ENCODE results near the gene TANC1. TPM values are rescaled to one million over a fixed set of nuclear protein-coding genes. Genes with fewer than 3 reads are reported as not detected.

Gene TANC1
- total and polyA plus RNA-seq, 4 donors: 7.8 to 58.3 (median 48.0) TPM

GRCh38 chr2:159224061-159224813 is 255.8 kb downstream of the TANC1 start:
- Histone ChIP-seq H3K27ac (ENCODE audit: low read depth in 1 of 2, low read length in 2 of 2) (no peak overlapping the region), H3K4me3 (ENCODE audit: low read length in 2 of 2) (no peak overlapping the region), H3K9me3 (ENCODE audit: control insufficient read depth, low read length) (no peaks in the 10 kb centered on the region), H3K4me1 (ENCODE audit: control insufficient read depth in 1 of 2, insufficient read depth in 2 of 2, low read length in 2 of 2) (no peaks in the 10 kb centered on the region), H3K36me3 (ENCODE audit: control insufficient read depth in 1 of 2, insufficient read depth in 2 of 2, low read length in 1 of 2) (peaks cover 2 to 7% of the 10 kb centered on the region in 2 donors), H3K27me3 (ENCODE audit: control insufficient read depth in 1 of 2, insufficient read depth in 2 of 2, low read length in 1 of 2) (no peaks in the 10 kb centered on the region)
- intact Hi-C loops (cut with DNase I): no loop called here
- peak; percentile 15 for ATAC-seq (ENCODE audit: low FRiP score)
- no peak for DNase-seq
- 94 to 95% methylated on average over 17 of the region's 17 CpGs for WGBS, 2 donors

- DNase-seq: no peak
- WGBS, 2 donors: 84 to 87% methylated on average over 26 of the region's 26 CpGs
Observed at GRCh38 chr2:159225025-159226016, 256.9 kb downstream of the TANC1 start.

DNA sequence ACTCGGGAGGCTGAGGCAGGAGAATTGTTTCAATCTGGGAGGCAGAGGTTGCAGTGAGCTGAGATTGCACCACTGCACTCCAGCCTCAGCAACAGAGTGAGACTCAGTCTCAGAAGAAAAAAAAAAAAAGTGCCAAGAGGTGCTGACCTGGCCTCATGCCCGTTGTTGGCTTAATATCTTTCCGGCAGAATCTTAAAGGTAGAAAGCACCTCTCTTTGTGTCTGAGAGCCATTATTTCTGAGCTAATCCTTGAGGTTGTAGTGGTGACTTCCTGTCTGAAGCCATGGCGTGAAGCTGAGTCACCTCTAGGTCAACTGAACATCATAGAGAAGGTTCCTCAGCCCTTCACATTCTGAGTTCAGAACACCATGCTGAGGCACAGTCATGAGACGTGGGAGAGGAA is 257.6 kb downstream of the TANC1 start:
- H3K4me1 ChIP-seq (ENCODE audit: control insufficient read depth in 1 of 2, insufficient read depth in 2 of 2, low read length in 2 of 2): no peaks in the 10 kb centered on the region
- ATAC-seq (ENCODE audit: low FRiP score) (peak; percentile 19), DNase-seq (no peak)
- 82 to 83% methylated on average over 5 of the region's 5 CpGs for WGBS, 2 donors
- no peaks in the 10 kb centered on the region for H3K27me3 ChIP-seq (ENCODE audit: control insufficient read depth in 1 of 2, insufficient read depth in 2 of 2, low read length in 1 of 2)
- no peaks in the 10 kb centered on the region for H3K9me3 ChIP-seq (ENCODE audit: control insufficient read depth, low read length)
- H3K27ac ChIP-seq (ENCODE audit: low read depth in 1 of 2, low read length in 2 of 2): no peak overlapping the region
- peaks cover 2 to 4% of the 10 kb centered on the region in 2 donors for H3K36me3 ChIP-seq (ENCODE audit: control insufficient read depth in 1 of 2, insufficient read depth in 2 of 2, low read length in 1 of 2)
- H3K4me3 ChIP-seq (ENCODE audit: low read length in 2 of 2): no peak overlapping the region
- intact Hi-C loops (cut with DNase I): no loop called here

More at GRCh38 chr2:159225025-159226016, 256.9 kb downstream of the TANC1 start:
- ATAC-seq (ENCODE audit: low FRiP score): no peak
- H3K4me3 ChIP-seq (ENCODE audit: low read length in 2 of 2): no peak overlapping the region
- H3K4me1 ChIP-seq (ENCODE audit: control insufficient read depth in 1 of 2, insufficient read depth in 2 of 2, low read length in 2 of 2): no peaks in the 10 kb centered on the region
- H3K27me3 ChIP-seq (ENCODE audit: control insufficient read depth in 1 of 2, insufficient read depth in 2 of 2, low read length in 1 of 2): no peaks in the 10 kb centered on the region
- H3K27ac ChIP-seq (ENCODE audit: low read depth in 1 of 2, low read length in 2 of 2): no peak overlapping the region
- H3K36me3 ChIP-seq (ENCODE audit: control insufficient read depth in 1 of 2, insufficient read depth in 2 of 2, low read length in 1 of 2): peaks cover 2 to 4% of the 10 kb centered on the region in 2 donors
- intact Hi-C loops (cut with DNase I): no loop called here
- no peaks in the 10 kb centered on the region for H3K9me3 ChIP-seq (ENCODE audit: control insufficient read depth, low read length)

GRCh38 chr2:159226608-159227385 is 258.4 kb downstream of the TANC1 start:
- intact Hi-C loops (cut with DNase I): no loop called here
- no peak for DNase-seq
- no peak overlapping the region for H3K27ac ChIP-seq (ENCODE audit: low read depth in 1 of 2, low read length in 2 of 2)
- no peak for ATAC-seq (ENCODE audit: low FRiP score)
- no peak overlapping the region for H3K4me3 ChIP-seq (ENCODE audit: low read length in 2 of 2)
- H3K4me1 ChIP-seq (ENCODE audit: control insufficient read depth in 1 of 2, insufficient read depth in 2 of 2, low read length in 2 of 2): no peaks in the 10 kb centered on the region
- H3K9me3 ChIP-seq (ENCODE audit: control insufficient read depth, low read length): no peaks in the 10 kb centered on the region
- peaks cover 2 to 4% of the 10 kb centered on the region in 2 donors for H3K36me3 ChIP-seq (ENCODE audit: control insufficient read depth in 1 of 2, insufficient read depth in 2 of 2, low read length in 1 of 2)
- H3K27me3 ChIP-seq (ENCODE audit: control insufficient read depth in 1 of 2, insufficient read depth in 2 of 2, low read length in 1 of 2): no peaks in the 10 kb centered on the region

DNA sequence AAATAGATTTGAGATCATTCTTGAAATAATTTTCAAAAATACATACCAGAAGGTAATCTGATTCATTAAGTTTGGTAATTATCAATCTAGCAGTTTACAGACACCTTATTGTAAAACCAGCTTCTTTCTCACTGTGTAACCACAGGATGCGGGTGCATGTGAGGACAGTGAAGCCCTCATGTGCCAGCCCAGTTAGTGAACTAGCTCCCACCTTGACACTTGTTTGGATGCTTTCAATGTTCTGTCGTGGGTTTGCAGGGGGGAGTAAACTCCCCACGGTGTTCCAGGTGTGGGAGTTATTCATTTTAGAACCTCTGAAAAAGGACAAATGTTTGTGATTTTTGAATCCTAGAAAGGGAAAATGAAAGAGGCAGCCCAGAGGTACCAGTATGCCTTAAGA is 259.0 kb downstream of the TANC1 start:
- Histone ChIP-seq H3K27me3 (ENCODE audit: control insufficient read depth in 1 of 2, insufficient read depth in 2 of 2, low read length in 1 of 2) (no peaks in the 10 kb centered on the region), H3K36me3 (ENCODE audit: control insufficient read depth in 1 of 2, insufficient read depth in 2 of 2, low read length in 1 of 2) (peaks cover 0 to 4% of the 10 kb centered on the region in 2 donors), H3K4me3 (ENCODE audit: low read length in 2 of 2) (no peak overlapping the region), H3K27ac (ENCODE audit: low read depth in 1 of 2, low read length in 2 of 2) (no peak overlapping the region), H3K4me1 (ENCODE audit: control insufficient read depth in 1 of 2, insufficient read depth in 2 of 2, low read length in 2 of 2) (no peaks in the 10 kb centered on the region), H3K9me3 (ENCODE audit: control insufficient read depth, low read length) (no peaks in the 10 kb centered on the region)
- intact Hi-C loops (cut with DNase I): no loop called here
- DNase-seq (no peak), ATAC-seq (ENCODE audit: low FRiP score) (no peak)
- 47 to 52% methylated on average over 3 of the region's 3 CpGs for WGBS, 2 donors

DNA sequence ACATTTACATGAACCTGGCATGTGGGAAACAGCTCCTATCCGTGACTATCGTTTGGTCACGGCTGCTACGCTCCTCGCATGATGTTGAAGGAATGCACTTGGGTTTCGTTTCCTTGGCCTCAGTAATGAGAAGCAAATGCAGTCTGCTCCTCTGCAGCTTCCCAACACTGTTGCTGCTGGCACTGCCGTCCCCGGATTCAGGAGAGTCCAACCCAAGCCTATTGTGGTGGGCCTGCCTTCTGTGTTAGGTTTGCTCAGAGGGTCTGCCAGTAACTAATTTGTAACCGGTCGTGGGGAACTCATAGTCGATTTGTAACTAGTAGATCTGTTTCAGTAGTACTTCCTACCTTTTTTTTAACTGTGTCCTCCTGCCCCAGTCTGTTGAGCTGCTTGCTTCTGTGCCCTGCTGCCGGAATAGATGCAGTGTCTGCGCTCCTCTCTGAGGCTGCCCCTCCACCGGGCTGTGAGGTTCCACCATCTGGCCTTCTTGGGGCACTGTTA is 259.7 kb downstream of the TANC1 start:
- WGBS, 2 donors: 66 to 74% methylated on average over 14 of the region's 14 CpGs
- H3K4me3 ChIP-seq (ENCODE audit: low read length in 2 of 2): no peak overlapping the region
- no peak overlapping the region for H3K27ac ChIP-seq (ENCODE audit: low read depth in 1 of 2, low read length in 2 of 2)
- DNase-seq (no peak), ATAC-seq (ENCODE audit: low FRiP score) (no peak)
- H3K27me3 ChIP-seq (ENCODE audit: control insufficient read depth in 1 of 2, insufficient read depth in 2 of 2, low read length in 1 of 2): no peaks in the 10 kb centered on the region
- H3K36me3 ChIP-seq (ENCODE audit: control insufficient read depth in 1 of 2, insufficient read depth in 2 of 2, low read length in 1 of 2): peaks cover 0 to 4% of the 10 kb centered on the region in 2 donors
- H3K9me3 ChIP-seq (ENCODE audit: control insufficient read depth, low read length): no peaks in the 10 kb centered on the region
- H3K4me1 ChIP-seq (ENCODE audit: control insufficient read depth in 1 of 2, insufficient read depth in 2 of 2, low read length in 2 of 2): no peaks in the 10 kb centered on the region
- intact Hi-C loops (cut with DNase I): no loop called here

DNA sequence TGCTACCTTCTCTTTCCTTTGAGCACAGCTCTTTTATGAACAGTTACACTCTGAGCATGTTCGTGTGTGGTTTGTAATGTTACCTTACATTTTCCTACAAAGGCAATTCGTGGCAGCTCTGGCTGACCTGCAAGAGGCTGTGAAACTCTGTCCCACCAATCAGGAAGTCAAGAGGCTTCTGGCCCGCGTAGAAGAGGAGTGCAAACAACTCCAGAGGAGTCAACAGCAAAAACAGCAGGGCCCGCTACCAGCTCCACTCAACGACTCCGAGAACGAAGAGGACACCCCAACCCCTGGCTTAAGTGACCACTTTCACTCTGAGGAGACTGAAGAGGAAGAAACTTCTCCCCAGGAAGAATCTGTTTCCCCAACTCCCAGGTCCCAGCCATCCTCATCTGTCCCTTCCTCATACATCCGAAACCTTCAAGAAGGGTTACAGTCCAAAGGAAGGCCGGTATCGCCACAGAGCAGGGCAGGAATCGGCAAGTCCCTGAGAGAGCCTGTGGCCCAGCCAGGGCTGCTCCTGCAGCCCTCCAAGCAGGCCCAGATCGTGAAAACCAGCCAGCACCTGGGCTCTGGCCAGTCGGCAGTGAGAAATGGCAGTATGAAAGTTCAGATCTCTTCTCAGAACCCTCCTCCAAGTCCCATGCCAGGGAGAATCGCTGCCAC is 261.2 kb downstream of the TANC1 start:
- 86 to 87% methylated on average over 15 of the region's 15 CpGs for WGBS, 2 donors
- H3K27ac ChIP-seq (ENCODE audit: low read depth in 1 of 2, low read length in 2 of 2): no peak overlapping the region
- DNase-seq (no peak), ATAC-seq (ENCODE audit: low FRiP score) (no peak)
- H3K4me3 ChIP-seq (ENCODE audit: low read length in 2 of 2): no peak overlapping the region
- no peaks in the 10 kb centered on the region for H3K9me3 ChIP-seq (ENCODE audit: control insufficient read depth, low read length)
- no peaks in the 10 kb centered on the region for H3K4me1 ChIP-seq (ENCODE audit: control insufficient read depth in 1 of 2, insufficient read depth in 2 of 2, low read length in 2 of 2)
- intact Hi-C loops (cut with DNase I): no loop called here
- H3K27me3 ChIP-seq (ENCODE audit: control insufficient read depth in 1 of 2, insufficient read depth in 2 of 2, low read length in 1 of 2): no peaks in the 10 kb centered on the region
- no peaks in the 10 kb centered on the region for H3K36me3 ChIP-seq (ENCODE audit: control insufficient read depth in 1 of 2, insufficient read depth in 2 of 2, low read length in 1 of 2)
